GM18951 (cell line): ENCODE results near the gene PTPRQ.
"Not testable (repeated sequence)": the region's sequence is repeated elsewhere in the genome, so short reads cannot be mapped to it uniquely, and the experiment has no call there.

Experiments used
- POLR2A ChIP-seq: IDR thresholded peaks from 4 replicates; pipeline ENCODE4 v1.6.1; 2011; ENCODE audit warnings: mild to moderate bottlenecking; ENCODE audit not compliant: insufficient read length, insufficient read depth; ENCODE audit errors: extremely low read depth
- in situ Hi-C: fragments of 300-500 bp; cut with MboI; formaldehyde crosslinking; loops from one replicate; pipeline ENCODE4 v1.12.0; 2022; ENCODE audit warnings: low sequenced_read_pairs, mixed read lengths, inconsistent platforms; ENCODE audit not compliant: unreplicated experiment

Gene PTPRQ

DNA sequence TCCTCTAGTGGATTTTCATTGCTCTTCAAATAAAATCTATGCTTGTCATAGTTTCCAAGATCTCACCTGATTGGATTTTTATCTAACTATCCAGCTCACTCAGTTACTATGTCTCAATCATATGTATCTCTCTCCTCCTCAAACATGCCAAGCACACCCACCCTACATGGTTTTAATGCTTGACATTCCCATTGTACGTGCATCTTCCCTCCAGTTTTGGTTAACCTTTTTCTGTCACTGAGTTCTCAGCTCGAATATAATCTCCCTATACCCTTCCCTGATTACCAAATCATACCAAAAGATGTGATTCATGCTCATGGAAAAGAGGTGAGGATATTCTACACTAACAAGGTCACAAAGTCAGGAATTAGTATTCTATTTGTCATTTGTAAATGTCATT, 12.0 kb upstream of the PTPRQ start:
- in situ Hi-C loops, result no loop called here
- no peak for TF ChIP-seq POLR2A

DNA sequence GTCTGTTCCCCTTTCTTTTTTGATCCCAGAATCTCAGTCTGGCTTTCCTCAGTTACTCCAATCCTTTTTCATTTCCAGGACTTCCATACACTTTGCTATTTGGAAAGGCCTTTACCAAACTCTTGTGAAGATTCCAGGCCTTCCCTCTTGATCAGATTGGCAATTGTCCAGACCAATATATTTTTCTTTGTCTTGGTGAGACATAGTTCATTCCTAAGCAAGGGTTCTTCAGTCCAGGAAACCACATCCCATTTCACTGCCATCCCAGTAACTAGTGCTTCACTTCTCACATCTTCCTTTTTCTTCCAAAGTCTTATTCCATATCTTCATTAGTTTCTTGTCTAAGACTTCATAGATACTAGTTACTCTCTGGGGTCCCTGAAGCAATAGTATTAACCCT, 2.1 kb upstream of the PTPRQ start:
- in situ Hi-C loops, result no loop called here
- TF ChIP-seq POLR2A, result no peak

DNA sequence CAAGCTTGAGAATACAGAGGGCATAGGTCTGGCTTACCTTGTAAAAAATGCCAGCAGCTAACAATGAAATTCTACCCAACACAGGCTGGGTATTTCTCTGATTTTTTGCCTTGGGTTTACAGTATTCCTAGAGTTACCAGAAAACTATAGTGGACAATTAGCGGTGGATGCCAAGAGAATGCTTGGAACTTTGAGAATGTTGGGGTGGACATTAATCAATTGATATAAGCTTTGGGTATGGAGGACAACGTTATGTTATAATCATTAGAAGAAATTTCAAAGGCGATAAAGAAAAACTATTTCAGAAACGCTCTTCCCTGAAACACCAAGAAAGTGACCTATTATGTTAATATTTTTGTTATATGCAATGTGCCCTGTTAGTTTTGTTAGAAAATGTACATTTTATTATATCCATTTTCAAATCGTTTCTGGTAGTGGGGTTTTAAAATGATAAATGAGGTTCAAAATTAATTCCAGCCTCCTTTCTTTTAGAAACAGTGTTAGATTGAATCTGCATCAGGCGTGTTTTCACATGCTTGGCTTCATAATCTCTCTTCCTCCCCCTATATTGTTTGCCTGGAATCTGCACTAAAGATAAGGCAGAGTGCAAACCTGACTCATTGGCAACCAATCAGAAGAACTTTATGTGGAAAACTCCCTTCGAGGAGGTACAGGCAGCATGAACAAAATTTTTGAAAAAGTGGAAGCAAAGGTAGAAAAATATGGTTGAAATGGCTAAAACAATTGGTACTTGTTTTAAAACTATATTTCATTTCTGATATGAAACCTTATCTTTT, 1.4 kb upstream of the PTPRQ start:
- in situ Hi-C loops, result no loop called here
- TF ChIP-seq POLR2A, result no peak

DNA sequence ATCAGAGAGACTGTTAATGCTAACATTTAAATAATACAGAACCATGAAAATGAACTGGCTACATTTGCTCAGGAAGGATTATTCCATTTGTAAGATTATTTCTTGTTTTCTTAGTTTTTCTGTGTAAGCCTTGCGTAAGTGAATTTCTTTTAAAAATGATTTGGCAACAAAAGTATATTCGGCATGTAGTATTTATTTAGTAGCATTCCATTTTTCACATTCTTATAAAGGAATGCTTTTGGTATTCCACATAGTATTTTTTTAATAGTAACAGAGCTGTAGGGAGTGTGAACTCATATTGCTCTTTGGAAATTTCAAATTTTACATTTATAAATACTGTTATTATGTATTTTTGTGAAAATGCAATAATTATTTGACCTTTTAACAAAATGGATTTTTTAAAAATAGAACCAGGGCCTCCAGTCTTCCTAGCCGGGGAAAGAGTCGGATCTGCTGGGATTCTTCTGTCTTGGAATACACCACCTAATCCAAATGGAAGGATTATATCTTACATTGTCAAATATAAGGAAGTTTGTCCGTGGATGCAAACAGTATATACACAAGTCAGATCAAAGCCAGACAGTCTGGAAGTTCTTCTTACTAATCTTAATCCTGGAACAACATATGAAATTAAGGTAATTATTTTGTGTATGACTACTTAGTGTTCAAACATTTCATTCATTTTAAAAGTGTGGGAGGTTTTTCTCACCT, 1.2 kb downstream of the PTPRQ start:
- TF ChIP-seq POLR2A, result no peak
- in situ Hi-C loops, result no loop called here

DNA sequence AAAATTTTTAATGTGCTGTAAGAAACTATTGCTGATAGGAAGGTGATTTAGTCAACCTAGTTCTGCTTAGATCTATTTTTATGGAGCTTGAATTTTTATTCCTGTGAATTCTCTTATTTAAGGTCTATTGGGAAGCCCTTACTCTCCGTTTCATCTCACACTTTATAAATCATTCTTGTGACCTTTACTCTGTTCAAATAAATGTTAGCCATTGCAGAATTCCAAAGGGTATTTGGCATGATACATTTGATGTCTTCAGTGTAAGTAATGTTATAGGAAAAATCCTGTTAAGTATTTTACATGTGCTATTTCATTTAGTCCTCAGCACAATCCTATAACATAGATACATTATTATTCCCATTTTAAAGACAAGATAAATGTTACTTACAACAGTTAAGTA, 12.5 kb downstream of the PTPRQ start:
- no peak for TF ChIP-seq POLR2A
- in situ Hi-C loops, result no loop called here

DNA sequence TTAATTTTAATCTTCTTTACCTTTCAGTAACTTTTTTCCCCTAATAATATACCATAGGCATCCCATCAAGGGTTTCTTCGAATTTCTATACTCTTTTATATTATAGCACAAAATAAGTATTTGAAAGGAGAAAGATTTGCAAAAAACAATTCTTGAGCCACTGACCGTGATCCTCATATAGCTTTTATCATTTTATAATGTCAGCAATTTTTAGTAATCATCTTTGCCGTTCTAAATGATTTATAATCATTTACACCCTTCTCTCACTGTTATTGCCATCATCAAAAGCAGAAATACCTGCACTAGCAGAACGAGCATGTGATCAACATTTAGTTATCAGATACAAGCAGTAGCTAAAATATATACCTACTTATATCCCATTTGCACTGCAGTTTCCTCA, 16.9 kb downstream of the PTPRQ start:
- in situ Hi-C loops, result no loop called here
- no peak for TF ChIP-seq POLR2A

DNA sequence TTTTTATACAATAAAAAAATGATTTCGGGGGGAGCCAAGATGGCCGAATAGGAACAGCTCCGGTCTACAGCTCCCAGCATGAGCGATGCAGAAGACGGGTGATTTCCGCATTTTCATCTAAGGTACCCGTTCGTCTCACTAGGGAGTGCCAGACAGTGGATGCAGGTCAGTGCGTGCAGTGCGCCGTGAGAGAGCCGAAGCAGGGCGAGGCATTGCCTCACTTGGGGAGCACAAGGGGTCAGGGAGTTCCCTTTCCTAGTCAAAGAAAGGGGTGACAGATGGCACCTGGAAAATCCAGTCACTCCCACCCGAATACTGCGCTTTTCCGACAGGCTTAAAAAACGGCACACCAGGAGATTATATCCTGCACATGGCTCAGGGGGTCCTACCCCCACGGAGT, 17.8 kb downstream of the PTPRQ start:
- in situ Hi-C loops, result not testable (repeated sequence)

DNA sequence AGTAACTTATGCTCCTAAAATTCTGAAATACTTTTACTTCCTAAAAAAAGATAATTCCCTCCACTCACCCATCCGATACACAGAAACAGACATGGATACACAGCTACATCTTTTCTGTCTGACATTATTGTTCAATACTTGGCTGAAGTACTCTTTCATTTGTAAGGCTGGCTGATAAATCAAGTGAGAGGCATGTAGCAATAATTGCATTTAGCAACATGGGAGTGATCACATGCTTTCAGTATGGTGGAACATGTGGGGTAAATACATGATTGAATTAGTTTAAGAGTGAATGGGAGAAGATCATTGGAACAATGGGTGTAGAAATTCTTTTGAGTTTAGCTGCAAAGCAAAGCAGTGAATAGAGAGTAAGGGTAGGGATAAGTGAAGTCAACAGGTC, 25.6 kb downstream of the PTPRQ start:
- in situ Hi-C loops, result no loop called here
- TF ChIP-seq POLR2A, result no peak

DNA sequence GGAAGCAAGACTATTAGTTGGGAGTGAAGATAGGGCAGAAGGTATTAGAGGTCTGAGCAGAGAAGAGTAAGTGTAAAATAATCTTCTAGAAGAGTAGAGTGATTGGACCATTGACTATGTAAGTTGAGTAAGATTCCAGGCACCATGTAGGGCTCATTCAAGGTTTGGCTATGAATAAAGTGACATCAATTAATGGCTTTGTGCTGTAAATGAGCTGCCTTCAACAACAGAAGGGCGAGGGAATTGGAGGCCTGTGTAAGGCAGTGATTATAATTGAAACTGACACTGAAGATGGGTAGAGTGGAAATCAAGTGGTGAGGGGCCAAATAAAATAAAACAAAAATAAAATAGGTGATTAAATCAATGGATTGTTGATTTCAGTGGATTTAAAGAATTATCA, 26.4 kb downstream of the PTPRQ start:
- no peak for TF ChIP-seq POLR2A
- in situ Hi-C loops, result no loop called here

DNA sequence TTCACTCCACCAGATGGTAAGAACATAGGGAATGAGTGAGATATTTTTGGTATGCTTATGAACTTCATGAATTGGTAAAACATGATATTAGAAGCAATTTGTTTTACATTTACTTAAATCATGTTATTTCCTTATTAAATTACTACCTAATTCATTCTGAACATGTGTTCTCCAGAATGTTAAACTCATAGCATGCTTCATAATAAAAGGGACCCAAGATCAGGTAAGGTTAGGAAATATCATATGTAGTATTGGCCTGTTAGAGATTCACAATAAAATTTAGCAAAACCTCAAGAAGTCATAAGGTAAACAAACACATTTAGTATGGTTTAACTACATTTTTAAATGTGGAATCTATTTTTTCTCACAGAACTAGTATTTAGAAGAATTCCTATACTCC, 28.2 kb downstream of the PTPRQ start:
- in situ Hi-C loops, result no loop called here
- TF ChIP-seq POLR2A, result no peak

DNA sequence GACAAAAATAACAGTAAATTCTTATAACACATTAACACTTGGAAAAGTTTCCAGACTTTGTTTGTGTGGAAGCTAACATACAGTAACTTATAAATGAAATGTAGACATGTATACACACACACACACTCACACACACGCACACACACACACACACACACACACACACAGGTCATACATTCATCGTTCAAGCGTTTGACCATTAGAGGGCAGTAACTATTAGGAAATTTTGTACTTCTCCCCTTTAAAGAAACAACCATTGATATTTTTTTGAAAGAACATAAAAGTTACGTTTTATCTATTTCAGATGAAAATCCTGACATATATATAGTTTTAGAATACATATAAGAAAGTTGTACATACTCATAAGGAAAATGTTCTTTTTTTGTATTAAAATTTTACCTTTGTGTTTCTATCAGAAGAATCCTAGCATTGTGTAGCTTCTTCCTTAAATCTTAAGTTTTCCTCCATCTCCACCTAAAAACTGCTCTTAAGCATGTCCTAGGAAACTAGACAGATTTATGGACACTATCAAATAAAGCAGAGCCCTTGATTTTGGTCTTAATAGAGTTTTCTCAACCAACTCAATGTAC, 29.0 kb downstream of the PTPRQ start:
- in situ Hi-C loops, result no loop called here
- TF ChIP-seq POLR2A, result no peak

DNA sequence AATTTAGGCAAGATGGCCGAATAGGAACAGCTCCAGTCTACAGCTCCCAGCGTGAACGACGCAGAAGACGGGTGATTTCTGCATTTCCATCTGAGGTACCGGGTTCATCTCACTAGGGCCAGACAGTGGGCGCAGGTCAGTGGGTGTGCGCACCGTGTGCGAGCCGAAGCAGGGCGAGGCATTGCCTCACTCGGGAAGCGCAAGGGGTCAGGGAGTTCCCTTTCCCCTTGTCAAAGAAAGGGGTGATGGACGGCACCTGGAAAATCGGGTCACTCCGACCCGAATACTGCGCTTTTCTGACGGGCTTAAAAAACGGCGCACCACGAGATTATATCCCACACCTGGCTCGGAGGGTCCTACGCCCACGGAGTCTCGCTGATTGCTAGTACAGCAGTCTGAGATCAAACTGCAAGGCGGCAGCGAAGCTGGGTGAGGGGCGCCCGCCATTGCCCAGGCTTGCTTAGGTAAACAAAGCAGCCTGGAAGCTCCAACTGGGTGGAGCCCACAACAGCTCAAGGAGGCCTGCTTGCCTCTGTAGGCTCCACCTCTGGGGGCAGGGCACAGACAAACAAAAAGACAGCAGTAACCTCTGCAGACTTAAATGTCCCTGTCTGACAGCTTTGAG, 33.6 kb downstream of the PTPRQ start:
- in situ Hi-C loops, result not testable (repeated sequence)

DNA sequence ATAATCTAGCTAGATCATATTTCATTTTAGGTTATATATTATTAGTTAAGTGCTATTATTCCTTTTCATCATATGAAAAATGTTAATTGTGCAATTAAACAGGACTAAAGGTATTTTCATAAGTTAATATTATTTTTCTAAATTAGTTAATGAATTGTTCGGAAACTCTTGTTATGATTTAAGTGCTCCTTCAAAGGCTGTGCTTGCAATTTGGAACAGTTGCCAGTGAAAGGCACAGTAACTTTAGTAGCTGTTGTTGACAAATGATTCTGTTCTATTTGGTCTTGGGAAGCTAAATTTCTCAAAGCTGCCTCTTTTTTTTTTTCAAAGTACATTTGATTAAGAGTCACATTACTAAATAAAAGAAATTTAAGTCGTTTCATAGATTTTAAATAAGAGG, 40.7 kb downstream of the PTPRQ start:
- TF ChIP-seq POLR2A, result no peak
- in situ Hi-C loops, result no loop called here
